NCI-H345 (cell line): ENCODE data around the gene ZNF460.
"Not testable (repeated sequence)": the region's sequence is repeated elsewhere in the genome, so short reads cannot be mapped to it uniquely, and the experiment has no call there.

Experiments
- DNase-seq: peaks from one replicate; lab custom pipeline; 2025; lab: John Stamatoyannopoulos, UW

The ZNF460 gene

GRCh38 chr19:57280165-57280961 is at the start of gene ZNF460:
Gene ZNF460, plus strand, starts transcription at chr19:57280485. Its CDS starts 322 bp downstream, at chr19:57280807.
- DNase-seq, result peak; percentile 93

- DNase-seq, result no peak
These were observed 48.6 kb upstream of the ZNF460 start for GRCh38 chr19:57231686-57232085.

- DNase-seq, result no peak
These were observed 47.1 kb upstream of the ZNF460 start for GRCh38 chr19:57233207-57233606.

GRCh38 chr19:57239982-57240310 is 40.3 kb upstream of the ZNF460 start:
- DNase-seq, result no peak

GRCh38 chr19:57240311-57241090 is 39.8 kb upstream of the ZNF460 start, which contains the start of gene ZNF805:
Gene ZNF805, plus strand, starts transcription at chr19:57240632. Its CDS starts 260 bp downstream, at chr19:57240892.
- peak; percentile 91 for DNase-seq

GRCh38 chr19:57241176-57241575 is 39.1 kb upstream of the ZNF460 start:
- DNase-seq, result no peak

GRCh38 chr19:57242821-57243220 is 37.5 kb upstream of the ZNF460 start:
- no peak for DNase-seq

GRCh38 chr19:57244513-57244912 is 35.8 kb upstream of the ZNF460 start:
- no peak for DNase-seq

GRCh38 chr19:57245066-57245465 is 35.2 kb upstream of the ZNF460 start:
- DNase-seq, result no peak

GRCh38 chr19:57245959-57246358 is 34.3 kb upstream of the ZNF460 start:
- no peak for DNase-seq

- no peak for DNase-seq
These were observed 31.6 kb upstream of the ZNF460 start for GRCh38 chr19:57248646-57249045.

GRCh38 chr19:57249329-57249728 is 31.0 kb upstream of the ZNF460 start:
- no peak for DNase-seq

- DNase-seq, result not testable (repeated sequence)
These were observed 26.5 kb upstream of the ZNF460 start for GRCh38 chr19:57253767-57254166.

GRCh38 chr19:57262044-57262443 is 18.2 kb upstream of the ZNF460 start:
- no peak for DNase-seq

- no peak for DNase-seq
These were observed 17.0 kb upstream of the ZNF460 start for GRCh38 chr19:57263244-57263741.

GRCh38 chr19:57267291-57267690 is 13.0 kb upstream of the ZNF460 start:
- no peak for DNase-seq

- no peak for DNase-seq
These were observed 10.6 kb upstream of the ZNF460 start for GRCh38 chr19:57269515-57270250.

GRCh38 chr19:57271280-57271679 is 9.0 kb upstream of the ZNF460 start:
- no peak for DNase-seq

GRCh38 chr19:57273014-57273413 is 7.3 kb upstream of the ZNF460 start:
- DNase-seq, result no peak

- no peak for DNase-seq
These were observed 3.9 kb upstream of the ZNF460 start for GRCh38 chr19:57276430-57276829.

GRCh38 chr19:57278481-57278880 is 1.8 kb upstream of the ZNF460 start:
- not testable (repeated sequence) for DNase-seq

GRCh38 chr19:57279418-57280164 is 694 bp upstream of the ZNF460 start:
- peak; percentile 89 for DNase-seq
